Left lobe of liver (tissue), 2 donors: ENCODE measurements around the gene CYTH4. TPM values are rescaled to one million over a fixed set of nuclear protein-coding genes. Genes with fewer than 3 reads are reported as not detected.
A peak's percentile ranks its signal among the peaks of the same experiment; 100 is the strongest.
"Not testable (repeated sequence)": the region's sequence is repeated elsewhere in the genome, so short reads cannot be mapped to it uniquely, and the experiment has no call there.

Source experiments
- ATAC-seq: fragments of 200-7000 bp; cut with Tn5 transposase; one replicate; pipeline ENCODE4 v1.9.1; 2020; ENCODE audit warnings: mild to moderate bottlenecking, moderate library complexity
- DNase-seq: peaks from one replicate; pipeline ENCODE4 v3.0.0-alpha.2; 2020; ENCODE audit warnings: low spot score
- total RNA-seq: library from RNA; stranded (reverse); gene quantifications from one replicate; pipeline ENCODE4 v1.2.1, GENCODE V29; 2021
- donor health status: DM: no; HTN: no; CAD: no; lungs with moderate emphysema.
- donor health status: DM: no; HTN: yes; CAD: no.

Gene CYTH4
- 5.2 TPM for total RNA-seq

DNA sequence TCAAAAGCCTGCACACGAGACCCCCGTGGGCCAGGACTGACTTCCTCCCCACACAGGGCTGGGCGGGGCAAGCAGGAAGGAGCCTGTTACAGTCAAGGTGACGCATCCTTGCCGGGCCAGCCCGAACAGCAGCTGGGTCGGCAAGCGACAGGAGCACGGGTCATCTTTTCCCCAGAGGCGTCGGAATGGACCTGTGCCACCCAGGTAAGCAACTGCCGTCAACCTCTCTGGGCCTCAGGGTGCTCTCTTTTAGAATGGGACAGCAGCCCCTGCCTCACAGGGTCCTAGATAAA, at the start of gene CYTH4:
Gene CYTH4, plus strand, starts transcription at position 124 of the 293 bp plus-strand sequence. Its CDS starts 62 bp downstream, at position 186.
- ATAC-seq (peak; percentile 52), DNase-seq (no peak)

- ATAC-seq, DNase-seq: not testable (repeated sequence)
These were observed 48.9 kb upstream of the CYTH4 start for GRCh38 chr22:37233371-37233750.

DNA sequence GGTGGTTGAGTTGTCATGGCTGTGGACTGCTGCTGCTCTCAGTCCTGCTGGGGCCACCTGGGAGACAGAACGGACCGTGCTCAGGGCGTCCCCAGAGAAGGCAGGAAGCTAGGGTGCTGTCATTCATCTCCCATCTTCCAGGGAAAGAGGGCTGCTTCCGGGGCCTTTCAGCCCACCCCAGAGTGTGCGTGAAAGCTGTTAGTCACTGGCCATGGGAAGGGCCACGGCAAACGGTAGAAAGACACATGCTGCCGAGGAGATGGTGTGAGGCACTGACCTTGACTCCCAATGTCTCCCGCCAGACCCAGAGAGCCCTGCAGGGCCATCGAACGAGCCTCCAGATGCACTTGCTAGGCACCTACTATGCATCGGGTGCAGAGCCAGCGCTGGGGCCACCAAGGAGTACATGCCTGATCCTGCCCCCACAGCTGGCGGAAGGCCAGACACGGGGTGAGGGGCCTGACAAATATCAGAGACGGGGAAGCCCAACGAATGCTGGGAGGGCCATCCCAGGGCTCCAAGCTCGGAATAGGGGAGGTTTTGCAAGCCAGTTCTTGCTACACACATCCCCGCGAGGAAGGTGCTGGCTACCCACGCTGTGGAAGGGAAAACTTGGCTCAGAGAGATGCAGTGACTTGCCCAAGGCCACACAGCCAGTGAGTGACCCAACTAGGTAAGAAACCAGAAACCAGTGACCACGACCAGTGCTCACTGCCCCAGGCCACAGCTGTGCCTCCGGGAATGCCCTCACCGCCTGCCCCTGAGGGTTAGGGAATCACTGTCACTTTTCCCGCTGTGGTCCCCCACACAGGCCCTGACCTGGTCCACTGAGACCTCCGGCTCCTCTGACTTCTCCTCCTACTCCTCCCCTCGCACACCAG, 48.3 kb upstream of the CYTH4 start:
- ATAC-seq, result no peak
- DNase-seq, result no peak

DNA sequence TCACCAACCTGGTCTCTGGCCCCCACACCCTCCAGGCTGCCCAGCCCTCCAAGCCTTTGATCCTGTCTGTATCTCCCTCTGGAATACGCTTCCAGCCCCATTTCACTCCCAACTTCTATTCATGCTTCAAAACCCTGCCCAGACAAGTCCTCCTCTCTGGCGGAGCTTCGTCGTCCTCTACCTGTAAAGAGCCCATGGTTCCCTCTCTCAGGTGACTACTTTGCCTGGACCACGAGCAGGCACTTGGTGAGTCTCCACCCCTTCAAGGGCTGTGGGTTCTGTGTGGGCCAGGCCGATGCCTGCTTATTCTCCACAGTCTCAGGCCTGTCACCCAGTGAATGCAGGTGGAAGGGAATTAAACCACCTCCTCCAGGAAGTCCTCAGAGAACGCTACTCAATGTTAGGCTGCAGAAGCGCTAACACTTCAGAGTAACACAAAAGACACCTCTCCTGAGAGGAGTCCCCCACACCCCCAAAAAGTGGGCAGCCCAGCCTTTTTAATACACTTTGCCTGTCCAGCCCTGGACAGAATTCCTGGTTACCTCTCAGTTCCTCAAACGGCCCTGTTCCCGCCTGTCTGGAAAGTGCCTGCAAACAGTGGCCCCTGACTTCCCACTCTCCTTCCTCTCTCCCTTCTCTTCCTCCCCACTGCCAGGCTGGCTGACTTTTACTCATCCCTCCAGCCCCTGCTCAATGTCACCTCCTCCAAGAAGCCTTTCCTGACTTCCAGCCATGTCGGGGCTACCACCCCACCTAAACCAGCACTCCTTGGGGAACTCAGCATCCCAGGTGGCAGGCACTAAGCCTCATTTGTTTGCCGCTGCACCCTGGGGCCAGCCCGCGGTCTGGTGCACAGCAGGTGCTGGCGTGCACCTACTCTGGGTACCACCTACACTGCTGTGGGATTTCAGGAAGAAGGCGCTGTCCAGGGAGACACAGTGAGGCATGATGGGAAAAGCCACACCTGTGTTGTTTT, 47.3 kb upstream of the CYTH4 start:
- ATAC-seq (no peak), DNase-seq (no peak)

- ATAC-seq, result no peak
These were observed 46.3 kb upstream of the CYTH4 start for GRCh38 chr22:37235897-37236607.

DNA sequence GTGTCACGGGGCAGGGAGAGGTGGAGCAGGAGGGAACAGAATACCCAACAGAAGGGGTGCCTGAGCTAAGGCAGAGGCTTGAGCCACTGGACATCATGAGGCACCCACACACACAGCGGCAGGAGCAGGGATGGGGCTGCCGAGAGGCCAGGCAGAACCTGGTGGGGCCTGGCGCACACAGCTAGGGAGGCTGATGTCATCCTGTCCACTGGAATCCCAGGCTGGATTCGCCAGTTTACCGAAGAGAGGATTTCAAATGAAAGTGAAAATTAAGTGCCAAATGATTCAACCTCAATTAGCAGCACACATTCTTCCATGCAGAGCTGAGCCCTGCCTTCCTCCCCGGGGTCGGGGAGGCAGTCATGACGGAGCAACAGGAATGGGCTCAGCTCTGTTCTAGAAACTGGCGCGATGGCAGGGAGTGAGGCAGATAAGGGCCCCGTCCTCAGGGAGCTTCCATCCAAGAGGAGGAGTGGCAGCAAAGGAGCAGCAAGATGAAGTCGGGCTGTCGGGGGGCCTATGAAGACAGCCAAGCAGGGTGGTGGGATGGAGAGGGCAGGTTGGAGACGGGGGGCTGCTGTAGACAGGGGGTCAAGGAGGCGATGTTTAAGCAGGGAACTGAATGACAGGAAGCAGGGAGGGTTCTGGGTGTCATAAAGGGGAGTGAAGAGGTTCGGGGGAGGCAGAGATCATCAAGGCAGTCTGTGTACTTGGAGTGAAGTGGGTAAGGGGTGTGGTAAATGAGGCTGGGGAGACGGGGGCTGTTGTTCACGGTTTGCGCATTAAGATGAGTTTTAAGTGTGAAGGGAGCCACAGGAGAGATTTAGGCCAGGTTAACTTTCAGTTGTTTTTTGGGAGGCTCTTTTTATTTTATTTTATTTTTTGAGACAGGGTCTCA, 44.7 kb upstream of the CYTH4 start:
- ATAC-seq (no peak), DNase-seq (no peak)

More at GRCh38 chr22:37235897-37236607, 46.3 kb upstream of the CYTH4 start:
- no peak for DNase-seq

DNA sequence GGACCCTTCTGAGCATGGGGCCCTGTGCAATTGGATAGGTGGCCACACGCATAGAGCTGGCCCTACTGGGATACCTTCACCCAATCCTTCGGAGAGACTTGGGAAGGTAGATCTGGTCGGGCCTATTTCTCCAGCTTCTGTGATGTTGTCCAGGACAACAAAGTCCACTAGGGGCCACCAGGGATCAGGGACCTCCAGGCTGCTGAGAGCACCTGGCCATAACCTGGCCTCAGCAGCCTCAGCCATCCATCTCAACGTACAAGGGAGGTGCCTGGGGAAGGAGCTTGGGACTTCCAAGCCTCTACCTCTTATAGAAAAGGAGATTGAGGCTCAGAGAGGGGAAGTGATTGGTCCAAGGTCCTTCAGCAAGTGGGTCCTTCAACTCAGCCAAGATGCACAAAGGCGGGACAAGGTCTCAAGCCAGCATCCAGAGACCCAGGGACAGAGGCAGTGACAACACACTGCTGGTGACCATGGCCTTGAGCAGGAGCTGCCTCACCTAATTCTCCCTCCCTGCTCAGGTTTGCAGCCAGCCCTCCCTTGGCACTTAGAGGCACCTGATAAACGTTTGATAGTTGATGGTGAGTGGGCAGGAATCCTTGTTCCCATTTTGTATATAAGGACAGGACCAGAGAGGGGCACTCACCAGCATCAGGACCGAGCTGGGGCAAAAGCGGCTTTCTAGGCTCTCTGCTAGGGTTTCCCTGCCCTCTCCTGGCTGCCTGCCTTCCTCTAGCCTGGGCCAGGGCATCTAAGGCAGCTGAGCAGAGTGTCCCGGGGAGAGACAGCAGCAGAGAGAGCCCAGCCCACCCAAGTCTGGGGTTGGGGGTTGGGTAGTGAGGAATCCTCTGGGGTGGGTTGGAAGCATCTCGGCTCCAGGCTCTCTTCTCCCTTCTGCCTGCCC, 42.7 kb upstream of the CYTH4 start:
- ATAC-seq, result no peak
- DNase-seq, result no peak

DNA sequence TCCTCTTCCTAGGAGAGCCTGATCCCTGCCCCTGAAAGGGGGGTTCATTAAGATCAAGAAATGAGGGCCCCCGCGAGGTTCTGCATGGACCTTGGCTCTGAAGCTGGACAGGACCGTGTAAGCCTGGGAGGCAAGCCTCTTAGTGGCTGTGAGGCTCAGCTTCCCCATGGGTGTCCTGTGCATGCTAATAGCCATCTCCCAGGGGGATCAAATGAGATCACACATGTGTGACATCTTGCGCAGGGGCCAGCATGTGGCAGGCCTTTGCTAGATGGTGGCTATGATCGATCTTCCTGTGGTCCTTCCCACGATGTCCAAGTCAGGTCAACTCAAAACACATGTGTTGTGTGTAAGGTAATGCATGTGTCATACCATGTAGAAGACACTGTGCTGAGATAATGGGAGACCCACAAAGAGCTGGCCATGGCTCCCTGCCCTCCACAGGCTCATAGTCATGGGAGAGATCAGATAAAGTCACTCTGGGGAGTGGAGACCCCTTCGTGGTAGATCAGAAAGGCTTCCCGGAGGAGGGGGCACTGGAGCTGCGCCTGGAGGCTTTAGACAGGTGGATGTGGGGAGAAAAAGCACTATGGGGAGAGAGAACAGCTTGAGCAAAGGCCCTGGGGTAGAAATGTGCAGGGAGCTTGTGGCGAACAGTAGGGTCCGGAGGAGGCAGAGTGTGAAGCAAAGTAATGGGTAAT, 41.9 kb upstream of the CYTH4 start:
- DNase-seq (no peak), ATAC-seq (no peak)

GRCh38 chr22:37240941-37241320, 41.4 kb upstream of the CYTH4 start:
- ATAC-seq (no peak), DNase-seq (no peak)

DNA sequence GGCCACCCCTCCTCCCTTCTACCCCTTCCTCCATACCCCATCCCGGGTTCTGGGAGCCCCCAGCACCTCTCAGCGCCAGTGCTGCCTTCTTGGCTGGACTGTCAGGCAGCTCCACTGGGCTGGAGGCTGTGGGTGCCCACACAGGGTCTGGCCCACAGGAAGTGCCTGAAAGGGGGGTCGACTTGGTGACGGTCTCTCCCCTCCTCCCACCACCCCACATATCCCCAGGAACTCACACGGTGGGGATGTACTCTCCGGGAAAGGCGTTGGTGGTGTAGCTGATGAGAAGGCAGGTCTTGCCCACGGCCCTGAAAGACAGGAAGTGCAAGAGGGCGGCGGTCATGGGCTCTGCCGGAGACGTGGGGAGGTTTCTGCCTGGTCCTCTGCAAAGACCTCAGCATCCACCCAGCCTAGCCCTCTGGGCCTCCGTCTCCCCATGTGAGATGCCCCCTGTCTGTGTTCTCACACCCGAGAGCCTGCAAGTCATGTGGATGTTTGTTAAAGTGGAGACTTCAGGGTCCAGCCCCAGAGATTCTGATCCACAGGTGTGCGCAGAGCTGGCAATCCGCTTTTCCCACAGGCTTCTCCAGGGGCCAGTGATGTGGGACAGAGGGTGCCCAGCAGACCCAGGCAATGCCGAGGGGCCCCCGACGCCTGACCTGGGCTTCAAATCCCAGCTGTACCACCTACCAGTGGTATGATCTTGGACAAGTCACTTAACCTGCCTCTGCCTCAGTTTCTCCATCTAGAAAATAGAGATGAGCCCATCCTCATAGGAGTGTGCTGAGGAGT, 40.8 kb upstream of the CYTH4 start:
- ATAC-seq (no peak), DNase-seq (no peak)

GRCh38 chr22:37242395-37242918, 39.9 kb upstream of the CYTH4 start:
- DNase-seq (peak; percentile 58), ATAC-seq (peak; percentile 44)

DNA sequence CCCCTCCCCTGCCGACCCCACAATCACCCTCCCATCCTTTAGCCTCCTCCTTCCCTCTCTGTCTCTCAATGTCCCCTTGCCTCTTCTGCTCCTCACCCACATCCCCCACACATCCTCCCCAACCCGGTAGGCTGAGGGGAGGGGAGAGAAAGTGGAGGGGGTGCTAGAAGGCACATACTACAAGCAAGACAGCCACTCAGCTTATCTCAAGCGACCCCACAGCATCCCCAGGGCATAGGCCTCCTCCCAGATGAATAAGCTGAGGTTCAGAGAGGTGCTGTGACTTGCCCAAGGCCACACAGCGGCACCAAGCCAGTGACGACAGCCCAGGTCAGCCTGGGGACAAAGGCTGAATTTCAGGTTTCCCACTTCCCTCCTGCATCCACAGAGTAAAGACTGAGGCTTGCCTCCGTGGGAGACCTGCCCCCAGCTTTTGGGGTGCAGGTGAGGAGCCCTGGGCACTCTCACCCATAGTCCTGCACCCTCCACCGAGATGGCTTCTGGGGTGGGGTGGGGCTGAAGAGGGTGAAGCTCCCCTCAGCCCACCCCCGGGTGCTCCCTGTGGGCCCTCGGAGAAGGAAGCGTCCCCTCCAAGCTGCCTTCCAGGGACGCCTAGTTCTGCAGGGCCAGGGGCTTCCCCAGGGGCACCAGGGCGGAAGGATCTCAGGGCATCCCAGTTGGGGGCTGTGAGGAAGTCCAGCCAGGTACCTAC, 38.8 kb upstream of the CYTH4 start:
- DNase-seq, result no peak
- ATAC-seq, result peak; percentile 19

DNA sequence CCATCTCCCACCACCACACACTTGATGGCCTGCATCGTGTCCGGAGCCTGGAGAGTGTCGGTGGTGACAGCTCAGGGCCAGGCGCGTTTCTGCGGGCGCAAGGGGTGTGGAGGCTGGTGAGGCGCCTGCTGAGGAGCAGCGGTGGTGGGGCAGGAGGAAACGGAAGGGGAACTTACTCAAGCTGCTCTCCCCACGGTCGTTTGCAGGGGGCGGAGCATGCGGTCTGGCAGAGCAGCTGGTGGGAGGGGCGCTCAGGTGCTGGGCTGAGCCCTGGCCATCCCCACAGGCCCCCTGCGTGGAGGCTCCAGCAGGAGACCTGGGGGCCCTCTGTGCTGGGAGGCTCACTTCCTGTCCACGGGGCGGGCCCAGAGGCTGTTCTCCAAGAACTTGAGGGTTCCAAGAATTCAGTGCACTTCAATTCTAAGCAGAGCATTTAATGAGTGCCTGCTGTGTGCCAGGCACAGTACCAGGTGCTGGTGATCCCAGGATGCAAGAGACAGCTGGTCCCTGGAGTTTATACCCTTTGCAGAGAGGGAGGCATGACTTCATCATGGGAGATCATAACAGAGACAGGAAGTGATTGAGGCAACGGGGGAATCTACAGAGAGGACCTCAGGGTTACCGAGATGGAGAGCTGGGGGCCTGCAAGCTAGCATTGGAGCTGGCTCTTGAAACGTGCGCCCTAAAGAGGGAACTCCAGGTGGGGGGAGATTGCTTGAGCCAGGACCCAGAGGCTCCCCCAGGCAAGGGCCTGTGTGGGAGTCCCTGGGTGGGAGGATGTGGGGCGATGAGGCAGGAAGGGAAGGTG, 38.0 kb upstream of the CYTH4 start, which contains the start of gene RAC2:
Gene RAC2, minus strand, starts transcription at position 156 of the 808 bp plus-strand sequence. Its CDS starts 121 bp downstream, at position 35.
- DNase-seq (peak; percentile 60), ATAC-seq (peak; percentile 69)

- ATAC-seq (no peak), DNase-seq (no peak)
These were observed 37.2 kb upstream of the CYTH4 start for GRCh38 chr22:37244922-37245722.

GRCh38 chr22:37245740-37246139, 36.6 kb upstream of the CYTH4 start:
- no peak for DNase-seq
- ATAC-seq, result no peak
